Osteoblast (primary cell): ENCODE results near the gene KDM3B. TPM values are rescaled to one million over a fixed set of nuclear protein-coding genes. Genes with fewer than 3 reads are reported as not detected.

ENCODE experiments used
- DNase-seq: peaks from one replicate; pipeline ENCODE4 v3.0.0; 2011; ENCODE audit warnings: low spot score, mixed read lengths; ENCODE audit not compliant: insufficient read length; ENCODE audit errors: missing footprints
- H2AFZ ChIP-seq: 2 replicates; pipeline ENCODE4 v1.6.0; 2011; ENCODE audit warnings: mild to moderate bottlenecking, low read length
- H3K27ac ChIP-seq: 2 replicates; pipeline ENCODE4 v1.5.1; 2011; ENCODE audit warnings: mild to moderate bottlenecking, low read depth, low read length, moderate library complexity
- H3K27me3 ChIP-seq: 2 replicates; pipeline ENCODE4 v1.6.0; 2012; ENCODE audit warnings: mild to moderate bottlenecking, control low read depth, inconsistent platforms, low read length, moderate library complexity; ENCODE audit not compliant: insufficient read depth
- H3K36me3 ChIP-seq: 2 replicates; pipeline ENCODE4 v1.5.1; 2011; ENCODE audit warnings: mild to moderate bottlenecking, low read length, control low read depth, moderate library complexity; ENCODE audit not compliant: insufficient read depth
- H3K4me1 ChIP-seq: 2 replicates; pipeline ENCODE4 v1.5.1; 2011; ENCODE audit warnings: mild to moderate bottlenecking, low read length, control low read depth, moderate library complexity; ENCODE audit not compliant: insufficient read depth
- H3K4me2 ChIP-seq: 2 replicates; pipeline ENCODE4 v1.6.0; 2011; ENCODE audit warnings: mild to moderate bottlenecking, low read length; ENCODE audit not compliant: insufficient read depth
- H3K4me3 ChIP-seq: fragments of 200-600 bp; sonication (generic); 3 replicates; pipeline ENCODE4 v1.5.1; 2012; ENCODE audit warnings: mild to moderate bottlenecking, low read length, inconsistent platforms; ENCODE audit not compliant: insufficient read depth
- H3K79me2 ChIP-seq: 2 replicates; pipeline ENCODE4 v1.6.0; 2012; ENCODE audit warnings: mild to moderate bottlenecking, low read length, control low read depth, inconsistent platforms; ENCODE audit not compliant: insufficient read depth
- H3K9me3 ChIP-seq: 2 replicates; pipeline ENCODE4 v1.5.1; 2011; ENCODE audit warnings: low read depth, low read length, control low read depth
- H4K20me1 ChIP-seq: 2 replicates; pipeline ENCODE4 v1.6.0; 2012; ENCODE audit warnings: mild to moderate bottlenecking, low read length, control low read depth; ENCODE audit not compliant: insufficient read depth
- total RNA-seq: library from RNA; depleted of rRNA; stranded (reverse); fragments of >200 nt; gene quantifications from 2 replicates; pipeline ENCODE4 v1.2.3, GENCODE V29; 2012
- TF ChIP-seq, protein P1 (sequence below): IDR thresholded peaks from 2 replicates; pipeline ENCODE4 v1.5.1; 2011; ENCODE audit warnings: mild to moderate bottlenecking, low read depth, low read length, moderate library complexity; ENCODE audit errors: extremely low read depth

The KDM3B gene
- total RNA-seq, 1 donor = 53.2 TPM

DNA sequence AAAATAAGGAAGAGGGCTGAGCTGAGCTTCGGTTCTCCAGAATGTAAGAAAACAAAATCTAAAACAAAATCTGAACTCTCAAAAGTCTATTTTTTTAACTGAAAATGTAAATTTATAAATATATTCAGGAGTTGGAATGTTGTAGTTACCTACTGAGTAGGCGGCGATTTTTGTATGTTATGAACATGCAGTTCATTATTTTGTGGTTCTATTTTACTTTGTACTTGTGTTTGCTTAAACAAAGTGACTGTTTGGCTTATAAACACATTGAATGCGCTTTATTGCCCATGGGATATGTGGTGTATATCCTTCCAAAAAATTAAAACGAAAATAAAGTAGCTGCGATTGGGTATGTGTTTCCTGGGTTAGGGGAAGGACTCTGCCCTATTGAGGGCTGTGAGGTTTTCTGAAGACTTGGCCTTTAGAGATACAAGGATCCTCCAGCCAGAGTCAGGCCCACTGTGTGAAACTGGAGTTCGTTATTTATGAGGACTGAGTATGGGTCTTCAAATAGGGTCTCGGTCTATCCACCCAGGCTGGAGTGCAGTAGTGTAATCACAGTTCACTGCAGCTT lies 116.6 kb downstream of the KDM3B start:
- Histone ChIP-seq H3K27ac (peak overlapping the region; percentile 15), H3K4me3 (peak overlapping the region; percentile 92), H3K79me2 (peaks cover 28% of the 10 kb centered on the region), H2AFZ (no peak overlapping the region), H3K4me1 (peaks cover 17% of the 10 kb centered on the region), H3K36me3 (peaks cover 28% of the 10 kb centered on the region), H3K9me3 (no peaks in the 10 kb centered on the region), H4K20me1 (peaks cover 47% of the 10 kb centered on the region), H3K4me2 (peak overlapping the region; percentile 85), H3K27me3 (no peaks in the 10 kb centered on the region)
- TF ChIP-seq, protein P1, sequence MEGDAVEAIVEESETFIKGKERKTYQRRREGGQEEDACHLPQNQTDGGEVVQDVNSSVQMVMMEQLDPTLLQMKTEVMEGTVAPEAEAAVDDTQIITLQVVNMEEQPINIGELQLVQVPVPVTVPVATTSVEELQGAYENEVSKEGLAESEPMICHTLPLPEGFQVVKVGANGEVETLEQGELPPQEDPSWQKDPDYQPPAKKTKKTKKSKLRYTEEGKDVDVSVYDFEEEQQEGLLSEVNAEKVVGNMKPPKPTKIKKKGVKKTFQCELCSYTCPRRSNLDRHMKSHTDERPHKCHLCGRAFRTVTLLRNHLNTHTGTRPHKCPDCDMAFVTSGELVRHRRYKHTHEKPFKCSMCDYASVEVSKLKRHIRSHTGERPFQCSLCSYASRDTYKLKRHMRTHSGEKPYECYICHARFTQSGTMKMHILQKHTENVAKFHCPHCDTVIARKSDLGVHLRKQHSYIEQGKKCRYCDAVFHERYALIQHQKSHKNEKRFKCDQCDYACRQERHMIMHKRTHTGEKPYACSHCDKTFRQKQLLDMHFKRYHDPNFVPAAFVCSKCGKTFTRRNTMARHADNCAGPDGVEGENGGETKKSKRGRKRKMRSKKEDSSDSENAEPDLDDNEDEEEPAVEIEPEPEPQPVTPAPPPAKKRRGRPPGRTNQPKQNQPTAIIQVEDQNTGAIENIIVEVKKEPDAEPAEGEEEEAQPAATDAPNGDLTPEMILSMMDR = no peak
- DNase-seq = no peak

DNA sequence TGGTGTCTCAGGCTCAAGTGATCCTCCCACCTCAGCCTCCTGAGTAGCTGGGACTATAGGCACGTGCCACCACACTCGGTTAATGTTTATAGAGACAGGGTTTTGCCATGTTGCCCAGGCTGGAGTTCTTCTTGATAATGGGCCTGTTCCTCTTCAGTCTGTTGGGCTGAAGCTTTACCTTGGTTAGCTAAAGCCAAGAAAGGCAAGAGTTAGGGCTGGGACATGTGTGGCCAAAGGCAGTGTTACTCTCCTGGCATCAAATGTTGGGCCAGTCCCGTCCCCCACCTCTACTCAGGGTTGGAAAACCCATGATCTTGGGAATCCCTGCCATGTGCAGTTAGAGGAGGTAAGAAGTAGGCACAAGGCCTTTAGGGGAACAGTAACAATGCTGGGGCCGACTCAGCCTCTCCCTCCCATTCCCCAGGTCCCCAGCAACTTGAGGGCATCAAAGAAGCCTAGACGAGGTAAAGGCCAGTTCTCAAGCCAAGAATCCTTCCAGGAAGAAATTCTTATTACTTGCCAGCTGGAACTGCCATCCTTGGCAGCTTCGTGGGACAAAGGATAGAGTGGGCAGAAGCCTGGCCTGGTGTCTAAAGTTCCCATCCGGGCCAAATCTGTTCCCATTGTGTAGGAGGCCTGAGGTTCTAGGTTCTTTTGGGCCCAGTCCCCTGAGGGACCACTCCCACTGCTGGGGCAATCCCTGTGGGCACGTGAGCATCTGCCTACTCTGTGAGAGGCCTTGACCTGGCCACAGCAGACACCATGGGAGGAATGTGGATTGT lies 117.2 kb downstream of the KDM3B start:
- no peaks in the 10 kb centered on the region for H3K9me3 ChIP-seq
- DNase-seq = peak; percentile 71
- peak overlapping the region; percentile 85 for H3K4me2 ChIP-seq
- TF ChIP-seq, protein P1 = no peak
- H3K27me3 ChIP-seq = no peaks in the 10 kb centered on the region
- peaks cover 45% of the 10 kb centered on the region for H4K20me1 ChIP-seq
- peak overlapping the region; percentile 30 for H3K4me3 ChIP-seq
- peaks cover 17% of the 10 kb centered on the region for H3K4me1 ChIP-seq
- H2AFZ ChIP-seq = no peak overlapping the region
- H3K79me2 ChIP-seq = peaks cover 28% of the 10 kb centered on the region
- H3K36me3 ChIP-seq = peaks cover 28% of the 10 kb centered on the region
- H3K27ac ChIP-seq = no peak overlapping the region

DNA sequence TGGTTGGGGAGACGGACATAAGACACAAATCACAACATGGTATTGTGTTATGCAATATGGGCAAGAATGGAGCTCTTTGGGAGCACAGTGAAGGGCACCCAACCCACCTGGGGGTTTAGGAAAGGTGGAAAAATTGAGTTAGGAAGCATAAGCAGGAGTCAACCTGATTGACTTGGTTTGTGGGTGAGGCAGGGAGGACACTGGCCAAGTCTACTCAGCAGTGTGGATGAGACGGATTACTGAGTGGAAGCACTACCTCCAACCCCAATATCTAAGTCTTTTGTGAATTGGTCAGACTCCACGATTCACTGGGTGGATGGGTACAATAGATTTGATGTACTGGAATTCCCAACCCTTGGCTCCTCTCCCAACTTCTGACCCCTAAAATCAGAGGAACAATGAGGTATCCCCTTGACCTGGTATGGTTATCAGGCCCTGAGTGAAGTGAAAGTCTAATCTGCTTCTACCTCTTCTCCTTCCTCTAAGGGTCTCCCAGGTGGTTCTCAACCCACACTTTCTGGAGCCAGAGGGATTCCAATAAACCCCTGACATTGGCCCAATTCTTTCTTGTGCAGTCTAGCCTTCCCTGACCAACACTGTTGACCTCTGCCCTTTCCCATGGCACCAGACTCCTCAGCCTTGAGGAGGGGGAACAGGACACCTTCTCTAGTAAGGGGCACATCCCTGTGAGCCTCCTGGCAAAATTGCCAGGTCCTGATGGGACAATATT lies 118.0 kb downstream of the KDM3B start:
- no peaks in the 10 kb centered on the region for H3K27me3 ChIP-seq
- DNase-seq = peak; percentile 87
- H3K9me3 ChIP-seq = no peaks in the 10 kb centered on the region
- TF ChIP-seq, protein P1 = no peak
- no peak overlapping the region for H2AFZ ChIP-seq
- H3K4me3 ChIP-seq = no peak overlapping the region
- H3K79me2 ChIP-seq = peaks cover 28% of the 10 kb centered on the region
- peaks cover 28% of the 10 kb centered on the region for H3K36me3 ChIP-seq
- peaks cover 17% of the 10 kb centered on the region for H3K4me1 ChIP-seq
- peaks cover 45% of the 10 kb centered on the region for H4K20me1 ChIP-seq
- H3K4me2 ChIP-seq = no peak overlapping the region
- no peak overlapping the region for H3K27ac ChIP-seq

DNA sequence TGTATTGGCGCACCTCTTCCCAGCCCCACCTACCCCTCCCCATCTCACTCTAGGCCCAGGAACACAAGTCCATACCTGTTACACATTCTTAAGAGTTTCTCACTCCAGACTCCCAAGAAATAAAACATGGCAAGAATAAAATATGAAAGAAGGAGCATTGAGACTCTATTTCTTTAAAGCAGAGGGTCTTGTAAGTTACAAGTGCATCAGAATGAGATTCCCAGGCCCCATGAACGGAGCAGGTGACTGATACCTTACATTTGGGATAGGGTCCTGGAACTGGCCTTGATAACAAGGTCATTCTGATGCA lies 118.5 kb downstream of the KDM3B start:
- Histone ChIP-seq H3K27me3 (no peaks in the 10 kb centered on the region), H3K36me3 (peaks cover 28% of the 10 kb centered on the region), H3K4me2 (no peak overlapping the region), H3K27ac (no peak overlapping the region), H2AFZ (no peak overlapping the region), H3K9me3 (no peaks in the 10 kb centered on the region), H4K20me1 (peaks cover 41% of the 10 kb centered on the region), H3K4me3 (no peak overlapping the region), H3K4me1 (peaks cover 17% of the 10 kb centered on the region), H3K79me2 (peaks cover 23% of the 10 kb centered on the region)
- TF ChIP-seq, protein P1 = no peak
- no peak for DNase-seq
